HTR-8/SVneo (cell line): ENCODE measurements around the gene PLEKHG1.

Experiments used
- DNase-seq: peaks from one replicate; pipeline ENCODE4 v3.0.0; 2011; ENCODE audit warnings: low spot score, mixed read lengths; ENCODE audit not compliant: insufficient read length
- FAIRE-seq: peaks from 2 replicates; lab custom pipeline; 2011; peaks lifted over from hg19 to GRCh38; lab: Jason Lieb, UNC

PLEKHG1 gene

DNA sequence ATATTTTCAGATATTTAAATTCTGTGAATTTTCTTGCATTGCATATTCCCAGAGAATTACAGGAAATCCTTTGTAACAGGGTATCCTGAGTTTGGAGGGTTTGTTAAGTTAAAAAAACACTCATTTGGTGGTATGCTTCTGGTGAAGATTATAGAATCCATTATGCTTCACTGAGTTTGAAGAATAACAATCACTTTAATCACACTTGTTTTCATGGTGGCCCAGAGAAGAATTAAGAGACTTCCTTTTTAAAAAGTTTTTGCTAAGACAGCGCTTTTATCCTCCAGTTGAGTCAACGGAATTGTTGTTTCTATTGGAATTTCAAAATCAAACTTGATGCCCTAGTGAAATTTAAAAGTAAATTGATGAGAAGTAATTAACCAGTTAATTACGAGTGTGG lies 17.4 kb downstream of the PLEKHG1 start:
- FAIRE-seq = no peak
- no peak for DNase-seq

DNA sequence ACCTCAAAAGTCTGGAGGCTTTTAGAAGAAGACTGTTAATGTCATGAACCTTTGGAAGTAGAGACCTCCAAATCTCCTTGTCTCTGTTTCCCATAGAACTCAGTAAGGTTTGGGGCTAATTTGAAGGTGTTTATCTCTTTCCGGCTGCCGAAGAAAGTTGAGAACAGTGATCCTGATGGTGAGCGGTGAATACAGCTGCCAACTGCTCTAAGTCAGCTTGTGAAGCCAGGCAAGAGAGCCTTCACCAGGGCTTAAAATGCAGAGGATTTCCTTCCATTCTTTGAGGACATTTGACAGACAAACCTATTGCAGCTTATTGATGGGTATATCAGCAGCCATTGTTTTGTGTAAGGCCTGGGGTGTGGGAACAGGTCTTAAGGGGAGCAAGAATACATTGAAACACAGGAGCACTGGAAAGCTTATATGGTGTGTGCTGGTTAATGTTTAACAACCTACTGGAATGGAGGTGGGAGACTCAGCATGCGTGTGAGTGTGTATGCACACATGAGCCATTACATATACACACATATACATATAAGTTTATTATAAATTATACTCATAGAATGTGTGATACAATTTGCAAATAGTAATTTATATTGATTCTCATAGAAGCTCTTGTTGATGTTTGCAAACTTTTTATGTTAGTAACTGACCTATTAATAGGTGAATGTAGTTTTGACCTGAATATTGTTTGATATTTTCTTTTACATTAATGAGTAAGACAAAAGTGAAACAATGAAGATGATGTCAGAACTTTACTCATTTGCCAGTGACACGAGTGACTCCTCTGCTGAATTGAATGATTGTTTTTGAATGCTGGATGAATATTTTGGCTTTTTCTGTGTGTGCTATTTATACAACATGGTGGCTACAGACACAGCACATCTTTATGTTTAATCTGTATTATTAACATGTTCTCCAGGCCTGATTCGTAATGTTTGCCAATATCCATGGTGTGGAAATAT lies 18.1 kb downstream of the PLEKHG1 start:
- FAIRE-seq = no peak
- DNase-seq = no peak

DNA sequence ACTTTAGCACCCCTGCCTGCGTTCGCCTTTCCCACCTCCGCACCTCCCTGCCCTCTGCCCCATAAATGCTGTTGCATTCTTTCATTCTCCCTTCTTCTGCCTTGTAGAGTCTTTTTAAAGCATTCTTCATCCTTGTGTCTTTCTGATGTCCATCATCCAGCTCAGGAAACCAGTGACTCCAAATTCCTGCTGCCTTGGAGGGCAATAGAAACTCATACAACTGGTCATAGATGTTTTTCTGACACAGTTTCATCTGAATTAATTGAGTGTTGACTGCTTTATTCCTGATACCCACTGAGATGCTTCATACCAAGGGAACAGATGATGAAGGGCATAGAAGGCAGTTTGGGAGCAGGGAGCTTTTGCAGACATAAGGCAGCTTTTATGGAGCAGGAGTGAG lies 19.6 kb downstream of the PLEKHG1 start:
- DNase-seq (no peak), FAIRE-seq (no peak)

DNA sequence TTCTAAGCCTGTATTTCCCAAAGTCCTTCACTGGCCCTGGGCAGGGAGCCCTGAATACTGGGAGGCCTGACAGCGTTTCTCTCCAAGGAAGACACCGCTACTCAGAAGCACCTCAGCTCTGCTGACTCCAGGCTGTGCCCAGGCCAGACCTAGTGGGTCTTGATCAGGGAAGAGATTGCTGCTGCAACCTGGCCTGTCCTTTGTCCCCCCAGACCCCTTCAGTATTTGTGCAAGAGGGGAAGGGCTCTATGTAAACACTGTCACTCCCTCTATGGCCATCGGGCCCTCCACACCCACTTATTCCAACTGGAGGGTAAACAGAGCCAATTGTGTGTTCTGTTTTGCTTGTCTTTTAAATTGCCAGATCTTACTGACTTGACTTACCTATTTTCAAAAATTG lies 20.6 kb downstream of the PLEKHG1 start:
- FAIRE-seq (no peak), DNase-seq (no peak)

DNA sequence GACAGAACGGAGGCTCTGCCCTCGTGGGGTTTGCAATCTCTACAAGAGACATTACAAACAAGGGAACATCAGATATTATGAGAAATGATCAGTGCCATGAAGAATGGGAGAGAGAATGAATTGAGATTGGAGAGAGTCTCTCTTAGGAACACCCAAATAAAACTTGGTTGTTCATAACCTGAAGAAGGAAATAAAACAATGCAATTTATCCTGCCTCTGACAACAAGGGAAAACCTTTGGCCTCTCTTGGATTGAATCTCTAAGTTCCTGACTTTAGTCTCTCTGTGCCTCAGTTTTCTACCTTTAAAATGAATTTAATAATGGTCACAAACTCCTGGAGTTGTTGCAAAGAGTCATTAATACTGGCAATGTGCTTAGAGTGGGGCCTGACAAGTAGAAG lies 21.1 kb downstream of the PLEKHG1 start:
- no peak for DNase-seq
- no peak for FAIRE-seq

DNA sequence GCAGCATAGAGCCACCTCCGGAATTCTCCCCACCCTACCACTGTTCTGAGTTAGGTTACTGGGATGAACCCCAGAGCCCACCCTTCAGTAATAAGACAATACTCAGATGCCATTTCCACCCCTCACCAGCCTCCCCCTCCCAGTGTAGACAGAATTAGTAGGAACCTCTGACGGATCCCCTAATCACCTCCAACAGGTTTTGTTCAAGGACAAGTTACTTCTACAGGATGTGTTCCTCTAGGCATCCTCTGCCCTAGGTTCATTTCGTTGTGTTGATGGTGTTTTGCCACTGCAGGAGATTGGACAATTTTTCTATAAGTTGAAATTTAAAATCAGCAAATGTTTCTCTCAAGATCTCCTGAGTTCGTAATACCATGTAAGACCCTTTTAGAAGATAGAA lies 22.8 kb downstream of the PLEKHG1 start:
- DNase-seq = no peak
- no peak for FAIRE-seq

DNA sequence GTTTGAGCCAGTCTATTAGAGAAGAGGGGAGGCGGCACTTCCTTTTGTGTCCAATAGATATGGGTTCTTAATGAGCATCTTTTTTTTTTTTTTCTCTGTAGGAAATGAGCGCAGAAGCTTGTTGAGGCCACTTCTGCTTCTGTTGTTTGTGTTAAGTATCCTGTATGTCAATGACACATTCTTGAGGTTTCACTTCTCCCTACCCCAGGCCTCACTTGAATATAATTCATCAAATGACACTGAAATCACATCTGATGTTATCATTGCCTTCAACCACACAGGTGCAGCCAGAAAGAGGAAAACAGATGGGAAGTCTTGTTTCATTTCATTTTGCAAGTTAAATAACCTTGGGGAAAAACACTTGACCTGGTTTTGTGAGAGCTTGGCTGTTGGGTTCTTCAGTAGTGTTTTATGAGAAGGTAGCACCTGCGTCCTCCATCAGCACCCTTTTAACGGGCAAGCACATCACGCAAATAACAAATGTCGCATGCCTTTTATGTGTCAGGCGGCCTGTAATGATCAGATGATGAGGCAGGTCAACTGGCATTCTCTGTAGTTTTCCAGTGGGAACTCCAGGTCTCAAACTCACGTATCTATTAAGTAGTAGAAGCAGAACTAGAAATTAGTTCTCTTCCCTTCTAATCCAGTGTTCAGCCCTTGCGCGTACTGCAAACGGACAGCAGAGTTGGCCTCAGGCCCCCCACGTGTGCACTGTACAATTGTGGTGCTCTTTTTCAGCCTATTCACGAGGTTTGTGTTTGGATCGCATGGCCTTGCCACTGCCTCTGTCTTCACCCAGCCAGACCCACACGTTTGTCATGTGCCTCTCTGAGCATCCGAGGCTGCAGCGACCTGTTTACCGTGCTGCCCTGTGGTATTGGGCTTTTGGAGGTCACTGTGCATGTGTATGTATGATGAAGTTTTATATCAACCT lies 23.5 kb downstream of the PLEKHG1 start:
- FAIRE-seq (no peak), DNase-seq (no peak)

DNA sequence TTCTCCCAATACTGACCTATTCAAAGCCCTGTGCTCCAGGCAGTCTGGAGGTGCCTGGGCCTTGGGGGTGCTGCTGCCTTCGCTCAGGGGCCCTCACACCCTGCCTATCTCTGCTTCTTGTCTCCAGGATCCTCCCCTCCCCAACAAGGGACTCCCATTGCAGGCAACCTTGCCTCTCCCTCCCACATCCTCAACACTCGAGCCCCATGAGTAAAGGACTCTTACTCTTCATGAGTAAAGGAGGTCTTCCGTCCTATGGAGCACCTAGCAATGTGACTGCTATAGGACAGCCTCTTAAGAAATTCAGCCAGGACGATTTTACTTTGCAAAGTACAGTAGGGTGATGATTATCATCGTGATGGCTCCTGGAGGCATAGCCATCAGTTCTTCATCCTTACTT lies 24.5 kb downstream of the PLEKHG1 start:
- DNase-seq (no peak), FAIRE-seq (no peak)

DNA sequence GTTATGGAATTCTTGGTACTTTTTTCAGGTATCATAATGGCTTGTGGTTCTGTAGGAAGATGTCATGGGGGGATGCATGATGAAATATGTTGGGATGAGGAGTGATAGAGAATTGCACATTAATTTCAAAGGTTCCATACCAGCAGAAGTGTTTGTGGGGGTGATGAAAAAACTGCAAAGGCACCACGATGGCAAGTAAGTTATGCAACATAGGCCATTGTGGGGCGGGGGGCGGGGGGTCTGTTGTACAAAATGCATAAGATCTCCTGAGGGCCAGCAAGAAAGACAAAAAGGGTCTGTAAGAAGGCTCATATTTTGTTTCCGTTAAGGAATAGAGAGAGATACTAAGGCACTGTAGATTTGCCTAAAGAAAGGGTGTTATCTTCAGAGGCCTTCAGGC lies 26.2 kb downstream of the PLEKHG1 start:
- FAIRE-seq = no peak
- no peak for DNase-seq

DNA sequence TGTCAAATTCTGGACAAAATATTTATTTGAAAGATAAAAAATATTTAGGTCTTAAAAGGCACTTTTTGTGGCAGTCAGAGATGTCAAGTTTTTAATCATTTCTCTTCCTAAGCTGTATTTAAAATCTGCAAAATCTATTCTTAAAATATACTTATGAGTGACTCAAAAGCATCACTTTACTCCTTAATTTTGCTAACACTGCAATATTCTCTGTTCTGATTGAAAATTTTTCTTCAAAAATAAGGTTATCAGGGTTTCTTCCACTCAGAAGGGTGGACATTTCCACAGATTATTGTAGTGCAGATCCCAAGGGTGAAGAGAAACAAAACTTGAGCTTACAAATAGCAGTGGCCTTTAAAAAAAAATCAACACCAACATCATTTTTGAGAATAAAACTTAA lies 27.5 kb downstream of the PLEKHG1 start:
- FAIRE-seq (no peak), DNase-seq (no peak)

DNA sequence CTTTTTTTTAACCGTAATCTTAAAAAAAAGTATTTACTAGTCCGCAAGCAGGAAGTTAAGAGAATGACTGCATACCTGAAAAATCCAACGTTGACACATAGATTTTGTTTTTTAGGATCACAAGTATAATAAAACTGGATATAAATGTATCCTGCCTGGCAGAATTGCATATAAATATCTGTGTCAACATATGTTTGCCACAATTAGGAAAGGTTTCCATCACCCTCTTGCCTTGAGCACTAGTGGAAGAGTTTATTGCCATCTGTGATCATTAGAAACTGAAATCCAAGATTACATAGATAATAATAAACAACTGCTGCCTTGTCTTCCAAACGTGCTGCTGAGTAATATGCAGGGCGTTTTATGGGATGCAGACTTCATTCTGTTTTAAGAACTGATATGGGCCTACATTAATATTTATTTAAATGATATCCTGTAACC lies 27.9 kb downstream of the PLEKHG1 start:
- DNase-seq (no peak), FAIRE-seq (no peak)

DNA sequence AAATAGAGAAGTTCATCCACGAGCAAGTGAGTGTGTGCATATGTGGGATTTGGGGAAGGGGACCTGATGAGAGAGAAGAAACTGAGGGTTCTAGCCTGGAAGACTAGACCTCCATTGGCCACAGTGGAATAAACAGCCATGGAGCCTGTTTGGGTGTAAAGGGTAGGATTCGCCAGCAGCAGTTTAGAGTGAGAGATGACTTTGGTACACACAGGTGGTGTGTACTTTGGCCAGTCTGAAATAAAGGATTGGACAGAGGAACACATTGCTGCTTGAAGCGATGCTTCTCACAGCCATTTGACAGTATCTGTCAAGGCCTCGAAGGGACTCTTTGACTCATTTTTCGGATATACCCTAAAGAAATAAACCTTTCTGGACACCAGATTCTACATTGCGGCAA lies 29.2 kb downstream of the PLEKHG1 start:
- no peak for FAIRE-seq
- DNase-seq = no peak

DNA sequence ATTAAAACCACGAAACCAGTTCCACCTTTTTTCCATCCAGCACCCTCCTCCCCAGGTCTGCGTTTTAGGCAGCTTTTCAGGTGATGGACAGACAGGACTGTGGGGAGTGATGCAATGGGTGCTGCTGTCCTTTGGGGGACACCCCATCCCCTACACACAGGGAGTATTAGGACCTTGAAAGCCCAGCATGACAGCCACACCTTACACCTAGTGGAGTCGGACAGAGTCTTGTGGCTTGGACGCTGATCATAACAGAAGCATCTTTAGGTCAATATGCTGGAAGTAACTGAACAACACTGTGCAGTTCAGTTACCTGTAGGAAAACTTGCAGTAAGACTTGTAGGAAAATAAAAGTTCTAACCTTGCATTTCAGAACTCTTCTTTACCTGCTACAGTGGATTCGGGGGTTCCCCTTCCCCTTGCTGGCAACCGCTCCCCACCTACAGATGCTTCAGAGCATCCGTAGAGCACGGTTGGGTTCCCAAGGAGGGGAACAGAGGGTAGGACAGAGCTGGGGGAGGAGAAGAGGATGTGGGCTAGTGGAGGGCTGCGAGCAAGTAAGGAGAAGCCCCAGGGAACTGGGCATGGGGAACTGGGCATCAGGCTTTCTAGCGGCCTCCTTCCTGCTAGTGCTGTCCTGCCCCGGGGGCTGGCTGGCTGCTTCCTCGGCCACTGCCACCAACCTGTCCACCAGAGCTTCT lies 31.7 kb downstream of the PLEKHG1 start:
- no peak for DNase-seq
- FAIRE-seq = no peak

DNA sequence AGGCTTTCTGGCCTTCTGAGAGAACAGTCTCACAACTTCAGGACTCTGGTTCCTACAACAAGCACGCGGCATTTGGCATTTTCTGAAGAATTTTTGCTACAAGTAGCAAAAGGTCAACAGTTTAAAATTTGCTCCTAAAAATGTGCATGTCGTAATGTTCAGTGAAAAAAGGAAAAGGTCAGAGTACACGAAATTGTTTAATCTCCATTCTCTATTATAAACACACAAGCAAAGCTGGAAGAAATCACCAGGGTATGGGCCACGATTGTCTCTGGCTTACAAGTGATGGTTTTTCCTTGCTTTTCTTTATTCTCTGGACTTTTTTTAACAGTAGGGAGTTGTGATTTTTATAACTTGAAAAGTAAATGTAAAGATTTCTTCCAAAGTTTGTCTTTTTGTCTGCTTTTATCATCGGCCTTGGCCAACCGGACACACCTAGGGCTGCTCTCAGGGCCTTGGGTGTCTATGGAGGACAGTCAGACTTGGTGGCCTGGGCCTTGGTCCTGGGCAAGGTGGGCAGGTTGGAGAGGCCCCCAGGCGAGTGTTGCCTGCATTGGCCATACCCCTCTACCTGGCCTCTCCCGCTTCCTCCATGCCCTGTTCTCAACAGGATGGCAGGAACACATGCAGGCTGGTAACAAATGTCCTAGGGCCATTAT lies 32.4 kb downstream of the PLEKHG1 start:
- DNase-seq = no peak
- FAIRE-seq = no peak

DNA sequence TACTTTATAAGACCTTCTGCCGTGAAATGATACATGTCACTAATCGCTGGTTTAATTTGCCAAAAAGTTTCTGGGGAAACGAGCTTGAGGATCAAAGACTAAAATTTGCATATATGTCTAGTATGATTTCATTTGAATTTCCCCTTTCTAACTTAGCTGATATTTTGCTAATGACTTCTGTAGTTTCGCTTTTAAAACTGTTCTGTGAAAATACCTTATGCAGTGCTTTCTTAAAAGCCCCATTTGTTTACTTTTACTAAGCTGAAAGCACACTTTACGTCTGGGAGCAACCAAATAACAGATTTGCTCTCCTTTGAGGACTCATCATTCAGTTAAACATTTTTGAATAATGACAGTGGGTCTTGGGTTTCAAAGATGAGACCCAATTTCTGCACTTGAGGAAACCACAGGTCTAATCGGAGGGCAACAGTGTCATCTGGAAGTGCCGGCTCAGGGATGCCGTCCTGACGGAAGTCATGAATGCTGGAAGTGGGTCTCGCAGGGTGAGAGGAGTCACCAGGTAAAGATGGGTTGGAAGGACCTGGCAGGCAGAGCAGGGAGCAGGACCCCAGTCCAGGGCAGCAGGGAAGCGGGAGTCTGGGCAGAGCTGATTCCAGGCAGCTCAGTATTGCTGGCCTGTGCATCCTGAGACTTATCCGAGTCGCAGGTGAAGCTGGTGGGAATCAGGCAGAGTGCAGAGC lies 33.2 kb downstream of the PLEKHG1 start:
- FAIRE-seq = no peak
- no peak for DNase-seq

DNA sequence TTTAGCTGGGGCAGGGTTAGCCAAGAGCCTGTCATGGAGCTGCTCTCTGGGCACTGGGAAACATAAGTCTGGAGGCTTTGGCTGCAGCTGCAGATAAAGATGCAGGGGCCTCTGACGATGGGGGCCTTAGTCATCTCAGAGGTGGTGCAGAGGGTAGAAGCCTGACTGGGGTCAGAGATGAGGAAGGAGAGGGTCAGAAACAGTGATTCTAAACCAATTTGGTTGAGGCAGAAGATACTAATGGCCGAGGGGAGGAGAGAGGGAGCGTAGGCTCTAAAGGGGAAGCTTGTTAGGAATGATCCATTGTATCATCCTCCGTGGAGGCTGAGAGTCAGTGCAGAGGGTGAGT lies 33.8 kb downstream of the PLEKHG1 start:
- FAIRE-seq = no peak
- DNase-seq = no peak

DNA sequence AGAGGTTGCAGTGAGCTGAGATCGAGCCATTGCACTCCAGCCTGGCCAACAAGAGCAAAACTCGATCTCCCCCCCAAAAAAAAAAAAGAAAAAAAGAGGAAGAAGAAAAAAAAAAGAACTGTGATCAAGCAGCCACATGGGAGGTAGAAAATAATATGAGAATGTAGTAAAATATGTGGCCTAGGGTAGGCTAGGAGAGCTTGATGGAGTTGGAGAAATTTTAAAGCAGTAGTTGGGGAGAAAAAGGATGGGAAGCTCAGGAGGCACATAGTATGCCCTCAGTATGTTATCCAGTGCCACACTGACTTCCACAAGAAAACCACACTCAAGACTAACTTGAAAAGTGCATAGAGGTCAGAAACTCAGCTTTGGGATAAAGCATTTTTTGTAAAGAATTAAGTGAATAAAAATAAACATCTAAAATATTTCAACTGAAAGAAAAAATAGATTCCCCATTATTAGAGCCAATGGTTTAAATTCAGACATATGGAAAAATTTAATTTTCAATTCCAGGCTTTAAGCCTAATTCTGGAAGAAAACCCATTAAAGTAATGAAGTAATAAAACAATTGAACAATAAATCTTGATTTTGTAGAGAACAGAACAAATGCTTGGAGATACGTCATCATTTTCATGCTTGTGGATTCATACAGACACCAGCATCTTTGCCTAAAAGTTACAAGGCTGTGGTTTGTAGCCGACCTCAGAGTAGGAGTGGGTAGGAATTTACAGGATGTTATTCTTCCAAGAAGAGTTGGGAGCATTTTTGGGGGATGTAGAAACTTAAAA lies 34.7 kb downstream of the PLEKHG1 start:
- no peak for DNase-seq
- FAIRE-seq = no peak

DNA sequence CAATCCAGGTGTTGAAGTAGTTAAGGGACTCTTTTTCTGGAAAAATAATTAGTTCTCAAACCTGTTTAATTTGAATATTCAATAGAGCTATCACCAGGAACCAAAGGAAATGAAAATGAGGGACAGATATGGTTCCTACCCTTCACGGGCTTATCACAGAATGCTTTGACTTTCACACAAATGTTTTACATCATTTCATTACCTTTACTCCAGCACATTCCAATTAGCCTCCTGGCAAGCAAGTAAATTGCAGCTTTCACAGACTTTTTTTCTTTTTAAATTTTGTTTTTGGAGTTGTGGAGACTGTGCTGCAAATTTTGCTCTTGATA lies 35.2 kb downstream of the PLEKHG1 start:
- no peak for DNase-seq
- no peak for FAIRE-seq
